ENCODE measurements around the gene SLC4A8. TPM values are rescaled to one million over a fixed set of nuclear protein-coding genes. Genes with fewer than 3 reads are reported as not detected.

Gene SLC4A8
- total and polyA plus RNA-seq, 11 donors, result 0.07 to 3.6 (median 0.51) TPM

DNA sequence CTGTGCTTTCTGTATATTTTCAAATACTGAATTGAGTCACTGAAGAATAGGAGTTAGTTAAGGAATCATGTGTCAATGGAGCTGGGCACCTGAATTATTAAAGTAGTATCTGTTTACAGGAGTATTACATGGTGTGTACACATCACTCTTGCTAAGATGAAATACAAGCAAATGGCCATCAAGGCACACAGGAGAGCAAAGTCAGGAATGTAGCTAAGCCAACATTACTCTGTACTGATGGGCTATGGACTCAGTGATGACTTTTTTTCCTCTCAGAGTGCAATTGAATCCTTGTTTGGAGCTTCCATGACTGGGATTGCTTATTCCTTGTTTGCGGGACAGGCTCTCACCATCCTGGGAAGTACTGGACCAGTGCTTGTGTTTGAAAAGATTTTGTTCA, 45.5 kb downstream of the SLC4A8 start:
- no peak overlapping the region for H3K4me3 ChIP-seq
- TF ChIP-seq, protein P1, sequence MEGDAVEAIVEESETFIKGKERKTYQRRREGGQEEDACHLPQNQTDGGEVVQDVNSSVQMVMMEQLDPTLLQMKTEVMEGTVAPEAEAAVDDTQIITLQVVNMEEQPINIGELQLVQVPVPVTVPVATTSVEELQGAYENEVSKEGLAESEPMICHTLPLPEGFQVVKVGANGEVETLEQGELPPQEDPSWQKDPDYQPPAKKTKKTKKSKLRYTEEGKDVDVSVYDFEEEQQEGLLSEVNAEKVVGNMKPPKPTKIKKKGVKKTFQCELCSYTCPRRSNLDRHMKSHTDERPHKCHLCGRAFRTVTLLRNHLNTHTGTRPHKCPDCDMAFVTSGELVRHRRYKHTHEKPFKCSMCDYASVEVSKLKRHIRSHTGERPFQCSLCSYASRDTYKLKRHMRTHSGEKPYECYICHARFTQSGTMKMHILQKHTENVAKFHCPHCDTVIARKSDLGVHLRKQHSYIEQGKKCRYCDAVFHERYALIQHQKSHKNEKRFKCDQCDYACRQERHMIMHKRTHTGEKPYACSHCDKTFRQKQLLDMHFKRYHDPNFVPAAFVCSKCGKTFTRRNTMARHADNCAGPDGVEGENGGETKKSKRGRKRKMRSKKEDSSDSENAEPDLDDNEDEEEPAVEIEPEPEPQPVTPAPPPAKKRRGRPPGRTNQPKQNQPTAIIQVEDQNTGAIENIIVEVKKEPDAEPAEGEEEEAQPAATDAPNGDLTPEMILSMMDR (IDR thresholded peaks at IDR 0.05), result no peak
- TF ChIP-seq POLR2A (IDR thresholded peaks at IDR 0.05), result no peak
- 95 to 100% (median 97%) methylated on average over 1 of the region's 1 CpG for WGBS, 4 donors
- H3K27me3 ChIP-seq, result peaks cover 0 to 4% (median 0%) of the 10 kb centered on the region in 9 donors
- no peak overlapping the region for H3K27ac ChIP-seq
- no peaks in the 10 kb centered on the region for H3K9me3 ChIP-seq
- no peak for ATAC-seq
- intact Hi-C loops (cut with DNase I), result no loop called here
- DNase-seq, result no peak
- no peaks in the 10 kb centered on the region for H3K4me1 ChIP-seq
- peaks cover 0 to 3% (median 0%) of the 10 kb centered on the region in 9 donors for H3K36me3 ChIP-seq

GRCh38 chr12:51471111-51471864, 46.7 kb downstream of the SLC4A8 start:
- intact Hi-C loops (cut with DNase I), result no loop called here
- H3K9me3 ChIP-seq, result no peaks in the 10 kb centered on the region
- H3K4me3 ChIP-seq, result no peak overlapping the region
- WGBS, 4 donors, result 50 to 56% (median 51%) methylated on average over 7 of the region's 7 CpGs
- TF ChIP-seq POLR2A (IDR thresholded peaks at IDR 0.05), result no peak
- TF ChIP-seq, protein P1 (IDR thresholded peaks at IDR 0.05), result no peak
- H3K27ac ChIP-seq, result no peak overlapping the region
- no peak for ATAC-seq
- H3K27me3 ChIP-seq, result peaks cover 0 to 4% (median 0%) of the 10 kb centered on the region in 9 donors
- DNase-seq, result no peak
- H3K36me3 ChIP-seq, result peaks cover 0 to 3% (median 0%) of the 10 kb centered on the region in 9 donors
- no peaks in the 10 kb centered on the region for H3K4me1 ChIP-seq

GRCh38 chr12:51472984-51473383, 48.4 kb downstream of the SLC4A8 start:
- H3K4me1 ChIP-seq, result no peaks in the 10 kb centered on the region
- DNase-seq (no peak), ATAC-seq (no peak)
- TF ChIP-seq, protein P1 (IDR thresholded peaks at IDR 0.05), result no peak
- no peak for TF ChIP-seq POLR2A (IDR thresholded peaks at IDR 0.05)
- peaks cover 0 to 4% (median 0%) of the 10 kb centered on the region in 9 donors for H3K27me3 ChIP-seq
- peaks cover 0 to 3% (median 0%) of the 10 kb centered on the region in 9 donors for H3K36me3 ChIP-seq
- no peak overlapping the region for H3K27ac ChIP-seq
- H3K9me3 ChIP-seq, result no peaks in the 10 kb centered on the region
- 96 to 99% (median 98%) methylated on average over 2 of the region's 2 CpGs for WGBS, 4 donors
- no peak overlapping the region for H3K4me3 ChIP-seq
- intact Hi-C loops (cut with DNase I), result no loop called here

DNA sequence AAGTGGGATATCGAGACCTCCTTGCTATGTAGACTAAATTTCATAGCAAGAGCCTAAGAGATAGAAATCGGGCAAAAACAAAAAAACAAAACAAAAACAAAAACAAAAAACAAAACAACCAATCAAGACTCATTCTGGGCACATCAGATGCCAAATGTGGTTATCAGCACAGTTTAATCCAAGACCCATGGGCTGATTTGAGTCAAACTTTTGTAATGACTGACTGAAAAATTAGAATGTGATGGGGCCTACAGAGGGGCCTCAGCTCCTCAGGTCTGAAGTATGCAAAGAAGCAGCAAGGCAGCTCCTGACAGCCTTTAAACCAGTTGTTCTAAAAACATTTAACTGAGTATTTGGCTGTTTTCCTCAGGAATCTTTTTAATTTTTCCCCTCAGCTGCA, 49.3 kb downstream of the SLC4A8 start:
- intact Hi-C loops (cut with DNase I), result no loop called here
- no peak for DNase-seq

More for the DNA sequence above, 49.3 kb downstream of the SLC4A8 start:
- Histone ChIP-seq H3K27me3 (peaks cover 0 to 4% (median 0%) of the 10 kb centered on the region in 9 donors), H3K27ac (no peak overlapping the region), H3K36me3 (peaks cover 0 to 3% (median 0%) of the 10 kb centered on the region in 9 donors), H3K4me3 (no peak overlapping the region), H3K4me1 (no peaks in the 10 kb centered on the region), H3K9me3 (no peaks in the 10 kb centered on the region)
- ATAC-seq, result no peak
- TF ChIP-seq, protein P1 (IDR thresholded peaks at IDR 0.05), result no peak
- no peak for TF ChIP-seq POLR2A (IDR thresholded peaks at IDR 0.05)
- 96 to 97% (median 97%) methylated on average over 2 of the region's 2 CpGs for WGBS, 4 donors
